HCT116 (cell line): ENCODE results near the gene PRPF19. TPM values are rescaled to one million over a fixed set of nuclear protein-coding genes. Genes with fewer than 3 reads are reported as not detected.

ENCODE experiments used
- ATAC-seq: fragments of 200-7000 bp; cut with Tn5 transposase; 2 replicates; pipeline ENCODE4 v1.9.1; 2020; ENCODE audit warnings: mild to moderate bottlenecking, moderate library complexity
- BruUV-seq: library from RNA; stranded (reverse); fragments of 400-500 nt; replicated peaks from 2 replicates; lab custom pipeline; 2021; lab: Mats Ljungman, UMichigan
- CTCF ChIA-PET: fragments of 300-600 bp; sonication (Branson Sonifier 250); formaldehyde crosslinking; loops from one replicate; lab custom pipeline; 2021; ENCODE audit warnings: antibody characterized with exemption; lab: Charles Lee
- POLR2A ChIA-PET: fragments of 300-600, 350-600 bp; sonication (Branson Sonifier 250); formaldehyde crosslinking; loops from one replicate; lab custom pipeline; 2021; ENCODE audit warnings: antibody characterized with exemption; lab: Charles Lee
- RAD21 ChIA-PET, 2 experiments: fragments of 300-600 bp; sonication (Branson Sonifier 250); formaldehyde crosslinking; loops; one replicate each; lab custom pipeline; 2023; ENCODE audit warnings: low total read pairs in 2 of 2; ENCODE audit not compliant: uncharacterized antibody in 2 of 2, unreplicated experiment in 2 of 2, low non-redundant PET in 1 of 2; lab: Charles Lee
- DNase-seq: peaks from one replicate; pipeline ENCODE4 v3.0.0-alpha.2; 2010; ENCODE audit warnings: low read depth, low spot score
- H2AFZ ChIP-seq: fragments of 200-600 bp; shearing (Covaris generic), sonication (generic); 2 replicates; pipeline ENCODE4 v1.6.1; 2017; ENCODE audit warnings: low read depth, mixed run types, mixed read lengths, antibody characterized with exemption, low read length; ENCODE audit not compliant: poor library complexity, severe bottlenecking
- H3K27ac ChIP-seq: 2 replicates; pipeline ENCODE4 v1.5.1; 2012; ENCODE audit warnings: low read depth, low read length
- H3K27me3 ChIP-seq: fragments of 200-600 bp; sonication (generic); 2 replicates; pipeline ENCODE4 v1.6.1; 2016; ENCODE audit warnings: mixed run types, low read length, mixed read lengths; ENCODE audit not compliant: insufficient read depth
- H3K36me3 ChIP-seq, 2 experiments: fragments of 200-500 bp in 1 of 2; fragments of 200-600 bp in 1 of 2; sonication (Bioruptor generic) in 1 of 2; sonication (generic) in 1 of 2; 2 replicates each; pipeline versions ENCODE4 v1.5.1 to v1.6.1; 2014 to 2016; ENCODE audit warnings: low read length in 2 of 2, inconsistent platforms in 1 of 2, mixed read lengths in 1 of 2, mixed run types in 1 of 2; ENCODE audit not compliant: insufficient read depth in 2 of 2, control insufficient read depth in 1 of 2
- H3K4me1 ChIP-seq, 2 experiments: fragments of 200-600 bp in 1 of 2; sonication (generic) in 1 of 2; 2 replicates each; pipeline versions ENCODE4 v1.5.1 to v1.6.1; 2012 to 2017; ENCODE audit warnings: low read length in 2 of 2, inconsistent platforms in 1 of 2, mild to moderate bottlenecking in 1 of 2, mixed read lengths in 1 of 2, mixed run types in 1 of 2, moderate library complexity in 1 of 2; ENCODE audit not compliant: insufficient read depth in 2 of 2, control insufficient read depth in 1 of 2
- H3K4me2 ChIP-seq: fragments of 200-600 bp; sonication (generic); 2 replicates; pipeline ENCODE4 v1.6.1; 2017; ENCODE audit warnings: mixed run types, low read length, mixed read lengths
- H3K4me3 ChIP-seq, 2 experiments: fragments of 200-600 bp in 1 of 2; sonication (generic) in 1 of 2; replicated peaks in 1 of 2; 2 replicates each; pipeline ENCODE4 v1.5.1; 2011 to 2016; ENCODE audit warnings: low read length in 2 of 2, control low read depth in 1 of 2, low read depth in 1 of 2, mild to moderate bottlenecking in 1 of 2, mixed read lengths in 1 of 2, mixed run types in 1 of 2
- H3K79me2 ChIP-seq: fragments of 200-600 bp; sonication (generic); 2 replicates; pipeline ENCODE4 v1.6.1; 2017; ENCODE audit warnings: mild to moderate bottlenecking, mixed run types, low read length, moderate library complexity, mixed read lengths; ENCODE audit not compliant: insufficient read depth
- H3K9ac ChIP-seq: fragments of 200-600 bp; sonication (generic); 2 replicates; pipeline ENCODE4 v1.6.1; 2016; ENCODE audit warnings: low read length, mixed read lengths
- H3K9me2 ChIP-seq: fragments of 200-600 bp; sonication (generic), shearing (Covaris generic); 2 replicates; pipeline ENCODE4 v1.6.1; 2017; ENCODE audit warnings: mixed run types, mild to moderate bottlenecking, moderate library complexity; ENCODE audit not compliant: insufficient read depth
- H3K9me3 ChIP-seq, 2 experiments: fragments of 200-500 bp in 1 of 2; fragments of 200-600 bp in 1 of 2; sonication (Bioruptor generic) in 1 of 2; sonication (generic) in 1 of 2; 2 replicates each; pipeline ENCODE4 v1.6.1; 2014 to 2017; ENCODE audit warnings: low read length in 2 of 2, mixed read lengths in 2 of 2, inconsistent platforms in 1 of 2, low read depth in 1 of 2, mild to moderate bottlenecking in 1 of 2, mixed run types in 1 of 2, moderate library complexity in 1 of 2; ENCODE audit not compliant: control insufficient read depth in 1 of 2, insufficient read depth in 1 of 2
- H4K20me1 ChIP-seq: fragments of 200-600 bp; sonication (generic), shearing (Covaris generic); 2 replicates; pipeline ENCODE4 v1.6.1; 2017; ENCODE audit warnings: mixed run types, mild to moderate bottlenecking, moderate library complexity; ENCODE audit not compliant: insufficient read depth
- ATF3 ChIP-seq: IDR thresholded peaks from 2 replicates; pipeline ENCODE4 v1.6.1; 2012
- CBX3 ChIP-seq: IDR thresholded peaks from 2 replicates; pipeline ENCODE4 v1.6.1; 2012; ENCODE audit warnings: low read depth
- CEBPB ChIP-seq: IDR thresholded peaks from 2 replicates; pipeline ENCODE4 v1.6.1; 2012; ENCODE audit warnings: low read depth
- CTCF ChIP-seq, 3 experiments: fragments of 200-600 bp in 1 of 3; sonication (generic) in 1 of 3; IDR thresholded peaks in 2 of 3; conservative IDR thresholded peaks in 1 of 3; 2 replicates each; pipeline ENCODE4 v1.5.1; 2012 to 2017; ENCODE audit warnings: low read depth in 2 of 3, low read length in 2 of 3, antibody characterized with exemption in 1 of 3, borderline replicate concordance in 1 of 3, control low read depth in 1 of 3, mild to moderate bottlenecking in 1 of 3, mixed read lengths in 1 of 3, mixed run types in 1 of 3, moderate library complexity in 1 of 3; ENCODE audit not compliant: insufficient read depth in 1 of 3
- ELF1 ChIP-seq: IDR thresholded peaks from 2 replicates; pipeline ENCODE4 v1.6.1; 2012; ENCODE audit warnings: low read depth, borderline replicate concordance
- EZH2phosphoT487 ChIP-seq: fragments of 200-600 bp; IDR thresholded peaks from 2 replicates; pipeline ENCODE4 v1.6.1; 2018; ENCODE audit warnings: antibody characterized with exemption, borderline replicate concordance
- FOSL1 ChIP-seq: IDR thresholded peaks from 2 replicates; pipeline ENCODE4 v1.6.1; 2012; ENCODE audit warnings: low read depth
- JUND ChIP-seq: IDR thresholded peaks from 2 replicates; pipeline ENCODE4 v1.6.1; 2012
- POLR2AphosphoS5 ChIP-seq: IDR thresholded peaks from 2 replicates; pipeline ENCODE4 v1.6.1; 2011; ENCODE audit warnings: mild to moderate bottlenecking, low read depth, low read length, moderate library complexity
- RAD21 ChIP-seq: IDR thresholded peaks from 2 replicates; pipeline ENCODE4 v1.6.1; 2012; ENCODE audit warnings: low read depth, mild to moderate bottlenecking
- REST ChIP-seq: IDR thresholded peaks from 2 replicates; pipeline ENCODE4 v1.6.1; 2012; ENCODE audit warnings: low read depth
- SP1 ChIP-seq: IDR thresholded peaks from 2 replicates; pipeline ENCODE4 v1.6.1; 2012; ENCODE audit warnings: low read depth
- SRF ChIP-seq: IDR thresholded peaks from 2 replicates; pipeline ENCODE4 v1.6.1; 2012; ENCODE audit warnings: low read depth
- TCF7L2 ChIP-seq: IDR thresholded peaks from 2 replicates; pipeline ENCODE4 v1.7.0; 2011; ENCODE audit warnings: borderline replicate concordance, inconsistent platforms; ENCODE audit not compliant: insufficient read depth, insufficient read length; ENCODE audit errors: extremely low read depth
- intact Hi-C: fragments of 100-400 bp; cut with micrococcal nuclease; formaldehyde crosslinking; loops from 2 replicates; pipeline ENCODE4 v1.10.0; 2022
- total RNA-seq: library from RNA; stranded (reverse); gene quantifications from one replicate; pipeline ENCODE4 v1.2.1, GENCODE V29; 2021; ENCODE audit not compliant: unreplicated experiment

PRPF19 gene
- total RNA-seq, 1 experiment from 2014 or later = 156 TPM

GRCh38 chr11:60923326-60923725 is 16.9 kb upstream of the PRPF19 start:
- Histone ChIP-seq H3K4me2 (peak overlapping the region; percentile 92), H3K27ac (peak overlapping the region; percentile 16; the same call in 1 of the 2 replicates), H3K27me3 (no peaks in the 10 kb centered on the region), H3K9me2 (no peaks in the 10 kb centered on the region), H4K20me1 (no peaks in the 10 kb centered on the region; the same call in 1 of the 2 replicates), H3K4me3 (0 out of 4 replicates have a peak overlapping the region, but pooled peaks of 1 of the 2 experiments have one; percentile 75), H3K9me3 (no peaks in the 10 kb centered on the region), H2AFZ (no peak overlapping the region), H3K4me1 (peaks cover 25 to 39% of the 10 kb centered on the region in 2 experiments), H3K79me2 (peaks cover 16% of the 10 kb centered on the region), H3K36me3 (peaks cover 19 to 24% of the 10 kb centered on the region in 2 experiments; a peak in 3 of 4 replicates), H3K9ac (peak overlapping the region; percentile 77; the same call in 1 of the 2 replicates)
- ChIA-PET CTCF (interaction anchor here (1.5 kb wide), 1 partner anchor 24 kb away, joined by 5 read pairs; no protein-coding TSS in a partner anchor), RAD21 (no interaction called here), POLR2A (interaction anchor here (0.8 to 1.3 kb wide), 2 partner anchors 10 to 92 kb away, joined by 3 read pairs; partner anchors contain the start of gene TMEM109)
- BruUV-seq = no TSS peak
- intact Hi-C loops = no loop called here
- TF ChIP-seq CEBPB (no peak), CTCF (IDR thresholded peaks at IDR 0.05 in 2 of 3, conservative IDR thresholded peaks at IDR 0.05 in 1 of 3; ENCODE audit: borderline replicate concordance in 1 of 3, insufficient read depth in 1 of 3, low read depth in 2 of 3, low read length in 2 of 3) (no peak)
- no peak for DNase-seq
- ATAC-seq = no peak

GRCh38 chr11:60922906-60923305 is 16.5 kb upstream of the PRPF19 start:
- no TSS peak for BruUV-seq
- no peaks in the 10 kb centered on the region; the same call in 1 of the 2 replicates for H4K20me1 ChIP-seq
- H3K4me2 ChIP-seq = peak overlapping the region; percentile 92; the same call in 1 of the 2 replicates
- H3K9me3 ChIP-seq = no peaks in the 10 kb centered on the region
- RAD21 ChIA-PET = no interaction called here
- H3K4me1 ChIP-seq = peaks cover 25 to 43% of the 10 kb centered on the region in 2 experiments
- H3K27me3 ChIP-seq = no peaks in the 10 kb centered on the region
- no peaks in the 10 kb centered on the region for H3K9me2 ChIP-seq
- no peak for DNase-seq
- ATAC-seq = no peak
- H3K27ac ChIP-seq = 0 out of 2 replicates have a peak overlapping the region, but pooled peaks have one; percentile 16
- CTCF ChIA-PET = interaction anchor here (1.5 kb wide), 1 partner anchor 23 kb away, joined by 5 read pairs; no protein-coding TSS in a partner anchor
- H3K36me3 ChIP-seq = peaks cover 17 to 24% of the 10 kb centered on the region in 2 experiments; a peak in 2 of 4 replicates
- H3K79me2 ChIP-seq = peaks cover 20% of the 10 kb centered on the region
- POLR2A ChIA-PET = interaction anchor here (1.3 kb wide), 1 partner anchor 9 kb away, joined by 3 read pairs; the partner anchor contains the start of gene TMEM109
- no peak overlapping the region for H3K4me3 ChIP-seq
- H3K9ac ChIP-seq = 0 out of 2 replicates have a peak overlapping the region, but pooled peaks have one; percentile 77
- no peak overlapping the region for H2AFZ ChIP-seq
- intact Hi-C loops = no loop called here
- no peak for TF ChIP-seq POLR2AphosphoS5
- no peak for TF ChIP-seq CEBPB
- TF ChIP-seq SP1 = no peak
- TF ChIP-seq EZH2phosphoT487 = no peak
- TF ChIP-seq RAD21 = no peak
- TF ChIP-seq REST = no peak
- no peak for TF ChIP-seq SRF
- TF ChIP-seq TCF7L2 = no peak
- no peak for TF ChIP-seq FOSL1
- no peak for TF ChIP-seq CBX3
- TF ChIP-seq ATF3 = no peak
- TF ChIP-seq ELF1 = no peak
- no peak for TF ChIP-seq JUND
